ENCODE measurements around the gene POU2AF1. TPM values are rescaled to one million over a fixed set of nuclear protein-coding genes. Genes with fewer than 3 reads are reported as not detected.

The POU2AF1 gene
- total RNA-seq, 4 donors from 2014 or later = 0.17 TPM; not detected in 2

GRCh38 chr11:111393585-111393984 is 14.5 kb upstream of the POU2AF1 start:
- Histone ChIP-seq H3K4me1 (no peaks in the 10 kb centered on the region), H3K27ac (replicated peaks in 1 of 4) (no peak overlapping the region), H3K36me3 (no peaks in the 10 kb centered on the region), H3K27me3 (no peaks in the 10 kb centered on the region), H3K9me3 (no peaks in the 10 kb centered on the region), H3K4me3 (no peak overlapping the region)
- DNase-seq (ENCODE audit: extremely low spot score) = no peak
- TF ChIP-seq CTCF (IDR thresholded peaks at IDR 0.05) = no peak
- TF ChIP-seq EP300 (IDR thresholded peaks at IDR 0.05) = no peak
- no peak for TF ChIP-seq POLR2AphosphoS5 (IDR thresholded peaks at IDR 0.05)
- intact Hi-C loops (cut with DNase I) = no loop called here

GRCh38 chr11:111393096-111393495 is 14.0 kb upstream of the POU2AF1 start:
- Histone ChIP-seq H3K4me1 (no peaks in the 10 kb centered on the region), H3K27me3 (no peaks in the 10 kb centered on the region), H3K27ac (replicated peaks in 1 of 4) (no peak overlapping the region), H3K9me3 (no peaks in the 10 kb centered on the region), H3K4me3 (no peak overlapping the region), H3K36me3 (no peaks in the 10 kb centered on the region)
- no peak for DNase-seq (ENCODE audit: extremely low spot score)
- 84% methylated on average over 5 of the region's 5 CpGs for WGBS
- TF ChIP-seq EP300 (IDR thresholded peaks at IDR 0.05) (no peak), CTCF (IDR thresholded peaks at IDR 0.05) (no peak), POLR2AphosphoS5 (IDR thresholded peaks at IDR 0.05) (no peak), POLR2A (IDR thresholded peaks at IDR 0.05; ENCODE audit: low read depth) (no peak)
- intact Hi-C loops (cut with DNase I) = no loop called here

- H3K27me3 ChIP-seq = no peaks in the 10 kb centered on the region
- intact Hi-C loops (cut with DNase I) = no loop called here
- WGBS = 91% methylated on average over 4 of the region's 4 CpGs
- DNase-seq (ENCODE audit: extremely low spot score) = no peak
- H3K4me3 ChIP-seq = no peak overlapping the region
- no peak overlapping the region for H3K27ac ChIP-seq (replicated peaks in 1 of 4)
- no peaks in the 10 kb centered on the region for H3K4me1 ChIP-seq
- TF ChIP-seq CTCF (IDR thresholded peaks at IDR 0.05) (no peak), POLR2A (IDR thresholded peaks at IDR 0.05; ENCODE audit: low read depth) (no peak), EP300 (IDR thresholded peaks at IDR 0.05) (no peak), POLR2AphosphoS5 (IDR thresholded peaks at IDR 0.05) (no peak)
- no peaks in the 10 kb centered on the region for H3K36me3 ChIP-seq
- no peaks in the 10 kb centered on the region for H3K9me3 ChIP-seq
These were observed 13.5 kb upstream of the POU2AF1 start for GRCh38 chr11:111392552-111392951.

- H3K27me3 ChIP-seq = no peaks in the 10 kb centered on the region
- no peaks in the 10 kb centered on the region for H3K9me3 ChIP-seq
- TF ChIP-seq POLR2A (IDR thresholded peaks at IDR 0.05; ENCODE audit: low read depth) (no peak), CTCF (IDR thresholded peaks at IDR 0.05) (no peak), EP300 (IDR thresholded peaks at IDR 0.05) (no peak), POLR2AphosphoS5 (IDR thresholded peaks at IDR 0.05) (no peak)
- intact Hi-C loops (cut with DNase I) = no loop called here
- H3K36me3 ChIP-seq = no peaks in the 10 kb centered on the region
- no peaks in the 10 kb centered on the region for H3K4me1 ChIP-seq
- 90% methylated on average over 13 of the region's 13 CpGs for WGBS
- DNase-seq (ENCODE audit: extremely low spot score) = no peak
- no peak overlapping the region for H3K27ac ChIP-seq (replicated peaks in 1 of 4)
- no peak overlapping the region for H3K4me3 ChIP-seq
These were observed 12.5 kb upstream of the POU2AF1 start for GRCh38 chr11:111391328-111392124.

DNA sequence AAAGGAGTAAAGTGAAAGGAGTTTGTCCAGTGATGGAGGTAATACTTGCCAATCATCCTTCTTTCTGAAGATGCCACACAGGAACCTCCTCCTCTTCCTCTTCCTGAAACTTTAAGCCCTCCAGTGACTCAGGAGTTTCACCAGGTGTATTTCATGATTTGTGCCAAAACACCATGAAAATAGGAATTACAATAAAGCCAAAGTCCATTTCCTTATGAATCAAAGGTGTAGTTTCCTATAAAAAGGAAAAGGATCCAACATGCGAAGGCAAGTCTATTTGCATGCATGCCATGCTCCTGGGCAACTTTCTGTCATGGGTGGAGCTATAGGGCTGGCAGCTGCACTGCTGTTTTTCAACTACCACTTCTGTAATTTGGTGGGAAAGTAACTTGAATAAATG is 9.8 kb upstream of the POU2AF1 start:
- intact Hi-C loops (cut with DNase I) = no loop called here
- 75% methylated on average over 1 of the region's 1 CpG for WGBS
- TF ChIP-seq CTCF (IDR thresholded peaks at IDR 0.05) (no peak), POLR2A (IDR thresholded peaks at IDR 0.05; ENCODE audit: low read depth) (no peak), EP300 (IDR thresholded peaks at IDR 0.05) (no peak), POLR2AphosphoS5 (IDR thresholded peaks at IDR 0.05) (no peak)
- no peaks in the 10 kb centered on the region for H3K27me3 ChIP-seq
- no peak for DNase-seq (ENCODE audit: extremely low spot score)
- H3K4me1 ChIP-seq = no peaks in the 10 kb centered on the region
- no peak overlapping the region for H3K27ac ChIP-seq (replicated peaks in 1 of 4)
- H3K36me3 ChIP-seq = no peaks in the 10 kb centered on the region
- H3K9me3 ChIP-seq = no peaks in the 10 kb centered on the region
- no peak overlapping the region for H3K4me3 ChIP-seq
